Erythroblast (primary cell): ENCODE data around the gene BCL2L1.

Experiments used
- GATA1 ChIP-seq: IDR thresholded peaks from 2 replicates; pipeline ENCODE4 v1.6.1; 2011; ENCODE audit warnings: low read depth, mild to moderate bottlenecking, control low read depth, low read length, moderate library complexity
- POLR2A ChIP-seq: IDR thresholded peaks from 2 replicates; pipeline ENCODE4 v1.6.1; 2011; ENCODE audit warnings: mild to moderate bottlenecking, low read length

GRCh38 chr20:31693987-31694661 lies 28.5 kb downstream of the BCL2L1 start:
- TF ChIP-seq POLR2A, result no peak
- TF ChIP-seq GATA1, result no peak
